Hepatocyte (in vitro differentiated cells): Measurements from ENCODE around the gene GNPTAB. TPM values are rescaled to one million over a fixed set of nuclear protein-coding genes. Genes with fewer than 3 reads are reported as not detected.

Experiments
- DNase-seq: peaks from one replicate; pipeline ENCODE4 v3.0.0-alpha.2; 2016; ENCODE audit warnings: low spot score
- H2AFZ ChIP-seq: fragments of 200-600 bp; sonication (generic); 2 replicates; pipeline ENCODE4 v1.6.0; 2016; ENCODE audit warnings: antibody characterized with exemption, mild to moderate bottlenecking
- H3K27ac ChIP-seq: fragments of 200-600 bp; sonication (generic); 2 replicates; pipeline ENCODE4 v1.5.1; 2016; ENCODE audit warnings: mild to moderate bottlenecking
- H3K27me3 ChIP-seq: fragments of 200-600 bp; sonication (generic); 2 replicates; pipeline ENCODE4 v1.6.1; 2016
- H3K36me3 ChIP-seq: fragments of 200-600 bp; sonication (generic); replicated peaks from 2 replicates; pipeline ENCODE4 v1.5.1; 2016; ENCODE audit warnings: low read depth; ENCODE audit not compliant: insufficient read depth
- H3K4me1 ChIP-seq: fragments of 200-600 bp; sonication (generic); 2 replicates; pipeline ENCODE4 v1.5.1; 2016; ENCODE audit warnings: mild to moderate bottlenecking, moderate library complexity; ENCODE audit not compliant: insufficient read depth
- H3K4me2 ChIP-seq: fragments of 200-600 bp; sonication (generic); 2 replicates; pipeline ENCODE4 v1.6.0; 2016
- H3K4me3 ChIP-seq: fragments of 200-600 bp; sonication (generic); 2 replicates; pipeline ENCODE4 v1.5.1; 2016; ENCODE audit warnings: mild to moderate bottlenecking
- H3K79me2 ChIP-seq: fragments of 200-600 bp; sonication (generic); 2 replicates; pipeline ENCODE4 v1.6.0; 2017; ENCODE audit warnings: mild to moderate bottlenecking
- H3K9me2 ChIP-seq: fragments of 200-600 bp; sonication (generic); replicated peaks from 2 replicates; pipeline ENCODE4 v1.6.0; 2017; ENCODE audit warnings: mild to moderate bottlenecking; ENCODE audit not compliant: insufficient read depth
- H3K9me3 ChIP-seq: fragments of 200-600 bp; sonication (generic); 2 replicates; pipeline ENCODE4 v1.5.1; 2016; ENCODE audit warnings: low read depth, mild to moderate bottlenecking
- H4K20me1 ChIP-seq: fragments of 200-600 bp; sonication (generic); 2 replicates; pipeline ENCODE4 v1.6.0; 2016; ENCODE audit warnings: mild to moderate bottlenecking; ENCODE audit not compliant: insufficient read depth, poor library complexity, severe bottlenecking
- EZH2 ChIP-seq: fragments of 200-600 bp; sonication (generic); IDR thresholded peaks from 2 replicates; pipeline ENCODE4 v1.6.1; 2016; ENCODE audit warnings: antibody characterized with exemption, mild to moderate bottlenecking, borderline replicate concordance
- EZH2phosphoT487 ChIP-seq: fragments of 200-600 bp; sonication (generic); IDR thresholded peaks from one replicate; pipeline ENCODE4 v1.6.1; 2018; ENCODE audit warnings: antibody characterized with exemption, mild to moderate bottlenecking, low read depth, moderate library complexity; ENCODE audit not compliant: unreplicated experiment, severe bottlenecking
- WGBS: methylation state at CpG from one replicate; pipeline ENCODE4 v1.1.6; 2016; ENCODE audit warnings: low lambda C conversion rate; ENCODE audit errors: missing lambda C conversion rate; 5-methylcytosine and 5-hydroxymethylcytosine counted together
- polyA plus RNA-seq: library from polyadenylated mRNA; unstranded; fragments of >200 nt; fragmentation: Nextera tagmentation; extraction: Ambion mirVana; gene quantifications from 2 replicates; pipeline ENCODE4 v1.2.1, GENCODE V29; 2016
- total RNA-seq: library from RNA; depleted of rRNA; stranded (reverse); fragments of >200 nt; gene quantifications from 2 replicates; pipeline ENCODE4 v1.2.3, GENCODE V29; 2014
- TF ChIP-seq, protein P1 (sequence below): fragments of 200-600 bp; sonication (generic); IDR thresholded peaks from 2 replicates; pipeline ENCODE4 v1.5.1; 2016; ENCODE audit warnings: antibody characterized with exemption, mild to moderate bottlenecking; ENCODE audit not compliant: poor library complexity

The GNPTAB gene
- total RNA-seq: 21.6 and 24.4 TPM in 2 replicates
- 12.0 and 13.8 TPM in 2 replicates for polyA plus RNA-seq

DNA sequence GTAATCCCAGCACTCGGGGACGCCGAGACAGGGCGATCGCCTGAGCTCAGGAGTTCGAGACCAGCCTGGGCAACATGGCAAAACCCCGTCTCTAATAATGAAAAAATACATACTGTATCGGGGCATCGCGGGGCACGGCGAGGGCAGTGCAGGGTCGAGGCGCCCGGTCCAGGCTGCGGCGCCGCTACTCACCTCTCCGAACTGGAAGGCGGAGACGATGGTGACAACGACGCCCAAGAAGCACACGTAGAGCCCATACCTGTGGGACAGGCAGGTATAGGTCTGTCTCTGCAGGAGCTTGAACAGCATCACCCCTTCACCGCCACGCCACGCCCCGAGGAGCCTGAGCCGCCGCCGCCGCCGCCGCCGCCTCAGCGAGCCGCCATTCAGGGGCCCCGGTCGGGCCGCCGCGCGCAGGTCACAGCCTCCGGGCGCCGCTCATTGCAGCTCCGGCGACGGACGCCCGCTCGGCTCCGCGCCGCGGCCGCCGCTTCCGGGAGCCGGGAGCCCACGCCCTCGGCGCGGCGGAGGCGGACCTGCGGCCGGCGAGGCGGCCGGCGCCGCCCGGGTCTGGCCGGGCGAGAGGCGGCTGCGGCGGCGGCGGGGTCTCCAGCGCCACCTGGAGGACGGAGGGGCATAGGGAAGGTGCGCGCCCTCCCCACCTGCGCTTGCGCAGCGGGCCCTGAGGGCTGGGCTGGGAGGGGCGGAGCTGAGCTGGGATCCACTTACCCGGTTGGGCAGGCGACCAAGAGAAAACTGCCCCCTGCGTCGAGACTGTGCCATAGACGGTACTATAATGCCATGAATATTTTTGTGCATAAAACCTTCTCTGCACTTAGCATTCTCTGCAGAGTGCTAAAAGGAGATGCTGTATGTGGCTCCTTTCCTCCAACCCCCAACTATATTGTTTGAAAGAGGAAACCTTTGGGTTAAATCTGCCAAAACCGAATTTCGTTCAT is at the start of gene GNPTAB:
TSS of gene GNPTAB (minus strand) at position 593 of the 959 bp plus-strand sequence. CDS start at position 309, 284 bp downstream.
- no peaks in the 10 kb centered on the region for H4K20me1 ChIP-seq
- peaks cover 30% of the 10 kb centered on the region for H3K79me2 ChIP-seq
- H3K9me3 ChIP-seq: no peaks in the 10 kb centered on the region
- H3K4me1 ChIP-seq: peaks cover 6% of the 10 kb centered on the region
- TF ChIP-seq EZH2phosphoT487: no peak
- TF ChIP-seq, protein P1, sequence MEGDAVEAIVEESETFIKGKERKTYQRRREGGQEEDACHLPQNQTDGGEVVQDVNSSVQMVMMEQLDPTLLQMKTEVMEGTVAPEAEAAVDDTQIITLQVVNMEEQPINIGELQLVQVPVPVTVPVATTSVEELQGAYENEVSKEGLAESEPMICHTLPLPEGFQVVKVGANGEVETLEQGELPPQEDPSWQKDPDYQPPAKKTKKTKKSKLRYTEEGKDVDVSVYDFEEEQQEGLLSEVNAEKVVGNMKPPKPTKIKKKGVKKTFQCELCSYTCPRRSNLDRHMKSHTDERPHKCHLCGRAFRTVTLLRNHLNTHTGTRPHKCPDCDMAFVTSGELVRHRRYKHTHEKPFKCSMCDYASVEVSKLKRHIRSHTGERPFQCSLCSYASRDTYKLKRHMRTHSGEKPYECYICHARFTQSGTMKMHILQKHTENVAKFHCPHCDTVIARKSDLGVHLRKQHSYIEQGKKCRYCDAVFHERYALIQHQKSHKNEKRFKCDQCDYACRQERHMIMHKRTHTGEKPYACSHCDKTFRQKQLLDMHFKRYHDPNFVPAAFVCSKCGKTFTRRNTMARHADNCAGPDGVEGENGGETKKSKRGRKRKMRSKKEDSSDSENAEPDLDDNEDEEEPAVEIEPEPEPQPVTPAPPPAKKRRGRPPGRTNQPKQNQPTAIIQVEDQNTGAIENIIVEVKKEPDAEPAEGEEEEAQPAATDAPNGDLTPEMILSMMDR: peak; percentile 72
- peak within 1 kb of the TSS; percentile 96 for H2AFZ ChIP-seq
- H3K36me3 ChIP-seq: no peaks in the 10 kb centered on the region
- no peaks in the 10 kb centered on the region for H3K9me2 ChIP-seq
- peak; percentile 95 for DNase-seq
- H3K4me2 ChIP-seq: peak within 1 kb of the TSS; percentile 85
- peak within 1 kb of the TSS; percentile 76 for H3K27ac ChIP-seq
- under 1% methylated on average over 68 of the region's 96 CpGs for WGBS
- no peaks in the 10 kb centered on the region for H3K27me3 ChIP-seq
- peak within 1 kb of the TSS; percentile 69 for H3K4me3 ChIP-seq

GRCh38 chr12:101878243-101878821 is 47.6 kb upstream of the GNPTAB start:
- Histone ChIP-seq H3K36me3 (no peaks in the 10 kb centered on the region), H3K4me3 (peak overlapping the region; percentile 89), H3K9me3 (no peaks in the 10 kb centered on the region), H3K27ac (peak overlapping the region; percentile 93), H3K9me2 (no peaks in the 10 kb centered on the region), H3K27me3 (no peaks in the 10 kb centered on the region), H2AFZ (peak overlapping the region; percentile 90), H3K4me2 (peak overlapping the region; percentile 92), H3K4me1 (no peaks in the 10 kb centered on the region), H3K79me2 (peaks cover 26% of the 10 kb centered on the region), H4K20me1 (no peaks in the 10 kb centered on the region)
- TF ChIP-seq, protein P1: no peak
- no peak for TF ChIP-seq EZH2
- no peak for TF ChIP-seq EZH2phosphoT487
- 45% methylated on average over 7 of the region's 7 CpGs for WGBS
- no peak for DNase-seq

DNA sequence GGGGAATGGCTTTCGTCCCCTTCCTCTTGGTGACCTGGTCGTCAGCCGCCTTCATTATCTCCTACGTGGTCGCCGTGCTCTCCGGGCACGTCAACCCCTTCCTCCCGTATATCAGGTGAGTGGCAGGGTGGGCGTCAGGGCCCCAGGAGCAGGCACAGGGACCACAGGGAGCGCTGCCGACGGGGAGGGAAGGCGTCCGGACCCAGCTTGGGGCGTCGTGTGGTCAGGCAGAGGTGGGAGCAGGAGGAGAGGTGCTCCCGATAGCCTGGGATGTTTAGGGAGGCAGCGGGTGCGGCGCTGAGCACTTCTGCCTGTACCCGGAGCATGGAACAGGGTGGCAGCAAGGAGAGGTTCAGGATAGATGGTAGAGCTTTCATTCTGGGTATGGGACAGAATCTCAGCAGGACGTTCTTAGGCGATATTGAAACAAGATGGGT is 47.1 kb upstream of the GNPTAB start:
- Histone ChIP-seq H3K9me3 (no peaks in the 10 kb centered on the region), H3K79me2 (peaks cover 24% of the 10 kb centered on the region), H3K4me2 (peak overlapping the region; percentile 92), H4K20me1 (no peaks in the 10 kb centered on the region), H3K9me2 (no peaks in the 10 kb centered on the region), H3K4me3 (peak overlapping the region; percentile 89), H2AFZ (peak overlapping the region; percentile 90), H3K36me3 (no peaks in the 10 kb centered on the region), H3K27ac (peak overlapping the region; percentile 93), H3K4me1 (no peaks in the 10 kb centered on the region), H3K27me3 (no peaks in the 10 kb centered on the region)
- 3% methylated on average over 24 of the region's 24 CpGs for WGBS
- DNase-seq: peak; percentile 35
- TF ChIP-seq, protein P1: no peak
